ENCODE measurements around the gene BTBD8.

Gene BTBD8

DNA sequence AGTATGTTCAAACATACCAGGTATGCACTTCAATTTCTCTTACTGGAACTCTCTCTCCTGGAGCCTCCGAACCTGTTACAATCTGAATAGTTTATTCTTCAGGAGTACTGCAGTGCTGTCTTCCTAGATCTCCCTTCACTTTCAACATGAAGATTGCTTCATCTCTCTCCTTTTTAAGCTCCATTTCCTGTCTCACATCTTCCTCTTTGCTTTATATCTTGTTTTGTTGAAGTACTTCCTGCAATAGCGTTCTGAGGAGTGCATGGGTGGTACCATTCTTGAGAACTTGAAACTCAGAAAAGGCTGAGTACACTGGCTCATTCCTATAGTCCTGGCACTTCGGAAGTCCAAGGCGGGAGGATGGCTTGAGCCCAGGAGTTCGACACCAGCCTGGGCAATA is 121.8 kb downstream of the BTBD8 start:
- no peak overlapping the region for H3K27ac ChIP-seq (ENCODE audit: low read depth, low read length, poor library complexity, severe bottlenecking)
- H3K4me2 ChIP-seq (ENCODE audit: low read length): no peak overlapping the region; the same call in 1 of the 2 replicates
- TF ChIP-seq, protein P1, sequence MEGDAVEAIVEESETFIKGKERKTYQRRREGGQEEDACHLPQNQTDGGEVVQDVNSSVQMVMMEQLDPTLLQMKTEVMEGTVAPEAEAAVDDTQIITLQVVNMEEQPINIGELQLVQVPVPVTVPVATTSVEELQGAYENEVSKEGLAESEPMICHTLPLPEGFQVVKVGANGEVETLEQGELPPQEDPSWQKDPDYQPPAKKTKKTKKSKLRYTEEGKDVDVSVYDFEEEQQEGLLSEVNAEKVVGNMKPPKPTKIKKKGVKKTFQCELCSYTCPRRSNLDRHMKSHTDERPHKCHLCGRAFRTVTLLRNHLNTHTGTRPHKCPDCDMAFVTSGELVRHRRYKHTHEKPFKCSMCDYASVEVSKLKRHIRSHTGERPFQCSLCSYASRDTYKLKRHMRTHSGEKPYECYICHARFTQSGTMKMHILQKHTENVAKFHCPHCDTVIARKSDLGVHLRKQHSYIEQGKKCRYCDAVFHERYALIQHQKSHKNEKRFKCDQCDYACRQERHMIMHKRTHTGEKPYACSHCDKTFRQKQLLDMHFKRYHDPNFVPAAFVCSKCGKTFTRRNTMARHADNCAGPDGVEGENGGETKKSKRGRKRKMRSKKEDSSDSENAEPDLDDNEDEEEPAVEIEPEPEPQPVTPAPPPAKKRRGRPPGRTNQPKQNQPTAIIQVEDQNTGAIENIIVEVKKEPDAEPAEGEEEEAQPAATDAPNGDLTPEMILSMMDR (IDR thresholded peaks at IDR 0.05; ENCODE audit: low read length): no peak
- TF ChIP-seq EZH2 (IDR thresholded peaks at IDR 0.05; ENCODE audit: borderline replicate concordance, low read length): no peak
- no peaks in the 10 kb centered on the region for H3K79me2 ChIP-seq (ENCODE audit: insufficient read depth, low read length)
- H3K27me3 ChIP-seq (ENCODE audit: insufficient read depth, low read length): no peaks in the 10 kb centered on the region
- H3K4me1 ChIP-seq (ENCODE audit: insufficient read depth, low read length, severe bottlenecking): peaks cover 6% of the 10 kb centered on the region
- H3K9me2 ChIP-seq (ENCODE audit: low read depth, low read length): no peaks in the 10 kb centered on the region
- 0 out of 2 replicates have a peak, but pooled peaks cover 3% of the 10 kb centered on the region for H3K9me3 ChIP-seq (ENCODE audit: low read length)
- no peaks in the 10 kb centered on the region for H4K20me1 ChIP-seq (ENCODE audit: insufficient read depth, low read length)
- no peaks in the 10 kb centered on the region for H3K36me3 ChIP-seq (ENCODE audit: insufficient read depth, low read length)
- H3K9ac ChIP-seq (ENCODE audit: low read length): no peak overlapping the region
- H3K4me3 ChIP-seq (ENCODE audit: low read depth, low read length, poor library complexity, severe bottlenecking): no peak overlapping the region
- no peaks in the 10 kb centered on the region for H3F3A ChIP-seq (ENCODE audit: insufficient read depth, low read length)
- peak overlapping the region; percentile 91 for H2AFZ ChIP-seq (ENCODE audit: low read length)

DNA sequence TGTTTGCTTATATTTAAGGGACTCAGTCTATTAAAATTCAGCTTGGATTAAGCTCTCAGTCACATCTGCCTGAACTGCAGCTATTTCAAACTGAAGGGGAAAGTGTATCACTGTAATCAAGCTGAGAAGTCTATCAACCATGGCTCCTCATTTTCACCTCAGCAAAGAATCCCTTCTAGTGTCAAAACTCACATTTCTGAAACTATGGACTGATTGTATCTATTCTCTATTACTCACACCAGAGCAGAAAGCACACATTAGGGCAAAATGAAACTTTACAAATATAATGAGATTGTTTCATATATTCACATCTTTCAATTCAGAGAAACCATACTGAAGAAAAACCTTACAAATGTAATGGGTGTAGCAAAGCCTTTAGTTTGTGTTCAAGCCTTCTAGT is 123.0 kb downstream of the BTBD8 start:
- no peak overlapping the region for H2AFZ ChIP-seq (ENCODE audit: low read length)

DNA sequence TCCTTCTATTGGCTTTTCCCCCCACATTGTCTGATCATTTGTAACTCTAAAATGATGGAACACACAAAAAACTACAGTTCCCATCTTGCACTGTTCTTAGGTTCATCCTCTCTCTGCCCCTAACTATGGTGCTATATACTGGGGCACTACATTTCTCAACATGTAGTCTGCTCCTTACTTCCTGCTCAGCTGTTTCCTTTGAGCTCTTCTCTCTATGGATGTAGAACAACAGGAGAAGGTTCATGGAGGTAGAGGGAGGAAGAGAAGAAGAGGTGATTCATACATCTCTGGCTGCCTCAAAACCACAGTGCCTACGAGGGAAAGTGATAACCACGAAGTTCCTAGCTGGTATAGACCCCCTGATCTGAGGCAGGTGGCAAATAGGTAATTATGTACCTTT is 130.6 kb downstream of the BTBD8 start:
- no peak for TF ChIP-seq EZH2 (IDR thresholded peaks at IDR 0.05; ENCODE audit: borderline replicate concordance, low read length)
- TF ChIP-seq, protein P1 (IDR thresholded peaks at IDR 0.05; ENCODE audit: low read length): no peak
- no peak overlapping the region for H3K4me2 ChIP-seq (ENCODE audit: low read length)
- no peaks in the 10 kb centered on the region for H3K4me1 ChIP-seq (ENCODE audit: insufficient read depth, low read length, severe bottlenecking)

More for the DNA sequence above, 123.0 kb downstream of the BTBD8 start:
- Histone ChIP-seq H4K20me1 (ENCODE audit: insufficient read depth, low read length) (no peaks in the 10 kb centered on the region), H3K36me3 (ENCODE audit: insufficient read depth, low read length) (no peaks in the 10 kb centered on the region), H3K79me2 (ENCODE audit: insufficient read depth, low read length) (no peaks in the 10 kb centered on the region), H3K9me3 (ENCODE audit: low read length) (0 out of 2 replicates have a peak, but pooled peaks cover 3% of the 10 kb centered on the region), H3K9me2 (ENCODE audit: low read depth, low read length) (no peaks in the 10 kb centered on the region), H3K27ac (ENCODE audit: low read depth, low read length, poor library complexity, severe bottlenecking) (no peak overlapping the region), H3K4me3 (ENCODE audit: low read depth, low read length, poor library complexity, severe bottlenecking) (no peak overlapping the region), H3K9ac (ENCODE audit: low read length) (no peak overlapping the region), H3K4me1 (ENCODE audit: insufficient read depth, low read length, severe bottlenecking) (peaks cover 6% of the 10 kb centered on the region), H3K27me3 (ENCODE audit: insufficient read depth, low read length) (no peaks in the 10 kb centered on the region), H3F3A (ENCODE audit: insufficient read depth, low read length) (no peaks in the 10 kb centered on the region), H3K4me2 (ENCODE audit: low read length) (no peak overlapping the region)
- TF ChIP-seq, protein P1 (IDR thresholded peaks at IDR 0.05; ENCODE audit: low read length): no peak
- no peak for TF ChIP-seq EZH2 (IDR thresholded peaks at IDR 0.05; ENCODE audit: borderline replicate concordance, low read length)

More for the DNA sequence above, 130.6 kb downstream of the BTBD8 start:
- 0 out of 2 replicates have a peak, but pooled peaks cover 3% of the 10 kb centered on the region for H3K9me3 ChIP-seq (ENCODE audit: low read length)
- no peaks in the 10 kb centered on the region for H4K20me1 ChIP-seq (ENCODE audit: insufficient read depth, low read length)
- no peaks in the 10 kb centered on the region for H3K27me3 ChIP-seq (ENCODE audit: insufficient read depth, low read length)
- H3K79me2 ChIP-seq (ENCODE audit: insufficient read depth, low read length): no peaks in the 10 kb centered on the region
- H2AFZ ChIP-seq (ENCODE audit: low read length): no peak overlapping the region
- no peaks in the 10 kb centered on the region for H3F3A ChIP-seq (ENCODE audit: insufficient read depth, low read length)
- H3K4me3 ChIP-seq (ENCODE audit: low read depth, low read length, poor library complexity, severe bottlenecking): no peak overlapping the region
- H3K9ac ChIP-seq (ENCODE audit: low read length): no peak overlapping the region
- H3K36me3 ChIP-seq (ENCODE audit: insufficient read depth, low read length): no peaks in the 10 kb centered on the region
- no peaks in the 10 kb centered on the region for H3K9me2 ChIP-seq (ENCODE audit: low read depth, low read length)
- H3K27ac ChIP-seq (ENCODE audit: low read depth, low read length, poor library complexity, severe bottlenecking): no peak overlapping the region
